Activated naive CD4-positive, alpha-beta T cell (primary cell): ENCODE measurements around the gene SNX25.

ENCODE experiments used
- DNase-seq, 4 experiments: peaks; one replicate each; lab custom pipeline; 2025; lab: John Stamatoyannopoulos, UW

SNX25 gene

DNA sequence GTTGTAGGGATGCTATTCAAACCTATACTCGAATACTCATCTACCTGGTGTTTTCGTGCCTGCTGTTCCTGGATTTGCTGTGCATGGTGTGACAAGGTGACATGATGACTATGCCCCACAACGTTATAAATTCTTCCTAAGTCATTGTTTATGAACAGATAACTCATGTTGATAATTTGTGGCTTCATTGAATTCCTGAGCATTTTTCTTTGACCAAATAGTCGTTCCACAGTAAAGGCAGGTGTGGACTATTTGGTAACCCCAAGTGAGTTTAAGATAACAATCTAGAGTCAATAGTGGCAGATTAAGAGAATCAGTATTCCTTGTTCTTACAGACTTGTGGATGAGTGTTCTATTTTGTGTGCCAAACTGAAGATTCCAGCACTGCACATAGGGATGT lies 59.9 kb downstream of the SNX25 start:
- DNase-seq = no peak

- DNase-seq = no peak
Measured at GRCh38 chr4:185270037-185270436, 60.6 kb downstream of the SNX25 start.

DNA sequence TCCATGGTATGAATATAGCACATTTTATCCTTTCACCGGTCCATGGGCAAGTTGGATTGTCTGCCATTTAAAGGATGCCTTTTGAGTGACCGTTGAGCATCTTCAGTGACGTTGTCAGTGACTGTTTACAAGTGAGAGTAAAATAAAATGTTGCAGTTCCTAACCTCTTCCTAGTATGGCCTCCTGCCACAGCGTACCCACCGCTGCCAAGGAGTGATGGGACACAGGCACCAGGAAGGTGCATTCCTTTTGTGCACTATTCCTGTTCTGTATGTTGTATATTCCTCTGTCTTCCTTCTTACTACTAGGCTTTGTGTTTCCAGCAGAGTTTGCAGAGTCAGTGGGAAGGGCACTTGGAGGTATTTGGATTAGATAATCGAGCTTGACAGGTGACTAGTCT lies 61.5 kb downstream of the SNX25 start:
- DNase-seq = no peak

GRCh38 chr4:185272245-185272644 lies 62.8 kb downstream of the SNX25 start:
- no peak for DNase-seq

DNA sequence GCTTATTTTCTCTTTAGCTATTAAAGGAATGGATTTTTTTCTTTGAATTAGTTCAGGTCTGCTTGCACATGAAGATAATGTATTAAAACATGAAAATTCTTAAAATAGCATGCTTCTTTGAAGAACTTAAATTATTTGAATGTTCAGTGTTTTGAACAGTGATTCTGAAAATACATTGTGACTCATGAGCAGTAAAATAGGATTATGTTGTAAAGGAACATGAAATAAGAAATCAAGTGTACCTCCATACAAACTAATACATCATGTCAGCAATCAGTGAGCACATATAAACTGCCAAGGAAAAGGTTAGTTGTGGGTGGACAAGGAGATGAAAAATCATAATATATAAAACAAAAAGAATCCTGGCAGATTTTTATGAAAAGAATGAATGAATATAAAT lies 66.1 kb downstream of the SNX25 start:
- no peak for DNase-seq

DNA sequence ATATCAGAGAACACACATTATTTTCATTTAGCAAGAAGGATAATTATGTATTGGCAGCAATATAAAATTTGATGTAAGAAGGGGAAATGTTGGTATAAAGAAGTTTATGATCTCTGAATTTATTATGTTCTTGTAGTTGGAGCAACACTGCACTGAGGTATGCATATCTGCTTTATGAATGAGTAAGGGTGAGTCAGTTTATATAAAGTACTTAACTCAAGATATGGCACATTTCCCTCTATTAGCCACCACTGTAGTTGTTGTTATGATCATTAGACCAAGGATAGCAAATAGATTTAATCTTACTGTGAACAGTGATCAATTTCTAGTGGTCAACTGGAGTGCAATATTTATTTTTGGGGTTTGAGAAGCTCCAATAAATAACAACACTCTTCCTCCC lies 66.6 kb downstream of the SNX25 start:
- no peak for DNase-seq

DNA sequence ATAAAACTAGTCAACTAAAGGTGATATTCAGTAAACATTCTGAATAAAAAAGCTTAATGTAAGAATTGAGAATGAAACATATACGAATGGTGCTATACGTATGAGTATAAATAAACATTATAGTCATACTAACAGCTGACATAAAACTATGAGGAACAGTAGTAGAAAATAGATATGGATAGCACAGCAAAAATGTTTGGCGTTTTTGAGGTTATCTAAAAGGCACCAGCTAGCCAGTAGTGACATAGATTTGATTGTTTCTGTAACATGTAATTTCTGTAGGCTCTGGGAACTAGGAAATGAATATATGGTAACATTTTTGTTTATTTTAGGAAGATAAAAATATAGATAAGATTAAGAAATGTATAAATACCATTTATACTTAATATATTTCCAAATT lies 69.3 kb downstream of the SNX25 start:
- no peak for DNase-seq

DNA sequence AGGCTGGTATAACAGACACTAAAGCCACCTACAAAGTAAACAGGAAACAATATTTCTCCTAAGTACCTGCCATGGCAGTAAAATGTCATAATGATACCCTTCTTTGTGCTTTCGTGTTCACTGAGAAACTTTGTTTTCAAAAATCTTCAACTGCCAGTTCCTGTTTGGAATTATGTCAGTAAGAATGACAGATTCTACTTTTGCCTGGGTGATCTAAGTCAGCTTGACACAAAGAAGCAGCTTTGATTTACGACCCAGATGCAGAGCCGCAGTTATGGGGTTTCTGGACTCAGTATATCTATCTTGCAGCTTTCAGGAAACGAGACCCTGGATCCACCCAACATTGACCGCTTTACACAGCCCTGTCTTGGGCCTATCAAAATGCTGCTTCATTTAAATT lies 71.2 kb downstream of the SNX25 start:
- DNase-seq = no peak

GRCh38 chr4:185282968-185283367 lies 73.6 kb downstream of the SNX25 start:
- DNase-seq = no peak

- DNase-seq = no peak
Measured at GRCh38 chr4:185283723-185284122, 74.3 kb downstream of the SNX25 start.

- DNase-seq = no peak
Measured at GRCh38 chr4:185285632-185286393, 76.4 kb downstream of the SNX25 start.

DNA sequence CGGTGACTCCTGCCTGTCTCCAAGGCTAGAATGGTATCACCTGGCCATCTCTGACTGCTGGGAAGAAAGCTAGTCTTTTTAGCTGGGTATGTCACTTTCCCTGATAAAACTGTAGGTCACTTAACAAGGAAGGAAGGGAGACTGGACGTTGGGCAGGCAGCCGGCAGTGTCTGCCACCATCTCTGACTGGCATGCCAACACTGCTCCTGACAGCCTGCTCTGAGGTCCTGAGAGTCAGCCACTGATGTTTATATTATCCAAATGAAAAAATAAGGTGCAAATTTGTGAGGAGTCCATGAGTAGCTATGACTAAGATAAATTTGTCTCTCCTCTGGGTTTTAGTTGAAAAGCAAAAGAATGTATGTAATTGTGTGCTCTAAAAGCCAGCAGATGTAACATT lies 77.2 kb downstream of the SNX25 start:
- DNase-seq = no peak

DNA sequence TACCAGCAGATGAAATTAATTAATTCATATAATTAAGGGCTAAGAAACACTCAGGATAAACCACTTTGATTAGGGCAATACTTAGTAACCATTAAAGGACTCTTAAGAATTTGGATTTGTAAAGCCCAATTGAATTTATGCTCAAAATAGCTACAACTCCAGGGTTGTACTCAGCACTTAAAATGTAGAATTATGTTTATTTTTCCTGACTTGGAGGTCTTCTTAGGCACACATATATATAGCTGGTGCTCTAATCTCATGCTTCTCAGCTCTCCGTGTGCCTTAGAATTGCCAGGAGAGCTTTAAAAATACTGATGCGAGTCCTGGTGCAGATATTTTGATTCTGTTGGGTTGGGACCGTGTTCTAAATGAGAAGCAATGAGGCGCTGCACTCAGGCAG lies 77.6 kb downstream of the SNX25 start:
- no peak for DNase-seq

- DNase-seq = no peak
Measured at GRCh38 chr4:185290018-185290607, 80.7 kb downstream of the SNX25 start.

DNA sequence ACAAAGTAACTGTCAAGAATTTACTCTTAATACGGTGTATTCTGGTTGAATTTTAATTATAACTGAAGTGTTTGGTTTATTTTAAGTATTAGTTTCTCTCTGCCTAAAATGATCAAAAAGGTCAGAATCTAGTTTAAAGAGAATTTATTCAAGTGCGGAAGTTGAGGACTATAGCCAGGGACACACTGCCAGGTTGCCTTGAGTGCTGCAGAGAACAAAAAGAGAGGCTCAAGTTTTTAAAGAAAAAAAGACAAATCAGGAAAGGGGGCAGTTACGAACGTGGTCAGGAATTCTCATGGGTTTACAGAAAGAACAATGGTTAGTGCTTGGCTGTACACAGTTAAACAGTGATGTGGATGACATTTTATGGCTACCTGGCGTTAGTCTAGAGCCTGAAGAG lies 81.3 kb downstream of the SNX25 start:
- no peak for DNase-seq

DNA sequence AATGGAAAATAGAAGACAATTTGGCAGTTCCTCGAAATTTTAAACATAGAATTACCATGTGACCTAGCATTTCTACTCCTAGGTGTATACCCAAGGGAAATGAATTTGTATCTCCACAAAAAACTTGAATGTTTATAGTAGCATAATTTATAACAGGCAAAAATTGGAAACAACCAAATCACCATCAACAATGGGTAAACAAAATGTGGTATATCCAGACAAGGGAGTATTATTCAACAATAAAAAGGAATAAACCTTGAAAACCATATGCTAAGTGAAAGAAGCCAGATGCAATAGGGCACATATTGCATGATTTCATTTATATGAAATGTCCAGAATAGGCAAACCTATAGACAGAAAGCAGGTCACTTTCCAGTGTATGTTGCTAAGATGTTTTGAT lies 83.8 kb downstream of the SNX25 start:
- no peak for DNase-seq

- DNase-seq = no peak
Measured at GRCh38 chr4:185296665-185297460, 87.5 kb downstream of the SNX25 start.

DNA sequence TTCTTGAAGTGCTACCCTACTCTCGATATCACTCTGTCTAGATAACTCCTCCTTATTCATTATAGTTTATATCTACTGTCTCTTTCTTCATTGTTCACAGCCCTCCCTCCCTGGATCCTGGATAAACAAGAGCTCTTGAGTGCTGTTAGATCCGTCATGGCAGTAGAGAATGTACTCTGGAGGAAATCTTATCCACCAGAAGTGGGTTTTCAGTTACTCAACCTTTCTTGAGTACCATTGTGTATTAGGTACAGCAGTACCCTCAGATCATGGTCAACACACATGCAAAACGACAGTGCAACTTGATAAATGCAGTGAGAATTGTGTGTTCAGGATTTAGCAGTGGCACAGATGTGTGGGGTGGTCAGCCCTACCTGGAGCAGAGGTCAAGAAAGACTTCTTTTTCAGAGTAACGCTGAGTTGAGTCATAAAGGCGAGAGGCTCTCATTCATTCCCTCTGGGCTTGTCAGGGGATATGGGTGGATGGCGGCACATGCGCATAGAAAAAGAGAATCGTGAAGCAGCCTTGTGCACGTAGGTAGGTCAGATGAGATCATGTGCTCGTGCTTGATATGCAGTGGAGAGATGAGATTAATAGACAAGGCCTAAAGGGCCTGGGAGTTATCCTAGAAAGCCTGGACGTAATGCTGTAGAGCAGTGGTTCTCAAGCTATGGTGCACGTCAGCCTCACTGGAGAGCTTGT lies 89.5 kb downstream of the SNX25 start:
- no peak for DNase-seq

DNA sequence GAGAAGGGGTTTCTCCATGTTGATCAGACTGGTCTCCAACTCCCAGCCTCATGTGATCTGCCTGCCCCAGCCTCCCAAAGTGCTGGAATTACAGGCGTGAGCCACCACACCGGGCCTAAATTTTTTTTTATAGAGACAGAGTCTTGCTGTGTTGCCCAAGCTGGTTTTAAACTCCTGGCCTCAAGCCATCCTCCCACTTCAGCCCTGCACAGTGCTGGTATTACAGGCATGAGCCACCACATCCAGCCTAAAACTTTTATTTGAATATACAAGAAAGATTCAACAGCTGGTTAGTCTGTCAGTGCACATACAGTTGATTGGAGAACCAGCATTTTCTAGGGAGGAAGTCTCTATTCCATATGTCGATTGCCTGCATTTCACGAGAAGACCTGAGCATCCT lies 95.1 kb downstream of the SNX25 start:
- DNase-seq = no peak

GRCh38 chr4:185304944-185305690 lies 95.7 kb downstream of the SNX25 start:
- DNase-seq = no peak

GRCh38 chr4:185305979-185306442 lies 96.6 kb downstream of the SNX25 start:
- no peak for DNase-seq
